CD14-positive monocyte (primary cell): ENCODE data around the gene MAP7D1. TPM values are rescaled to one million over a fixed set of nuclear protein-coding genes. Genes with fewer than 3 reads are reported as not detected.

Experiments
- DNase-seq, 3 donors: peaks; one replicate each; pipeline ENCODE4 v3.0.0-alpha.2; 2011 to 2022
- H2AFZ ChIP-seq: 2 replicates; pipeline ENCODE4 v1.6.0; 2012; ENCODE audit warnings: mild to moderate bottlenecking, low read depth, low read length, inconsistent platforms; ENCODE audit not compliant: insufficient read depth, poor library complexity, severe bottlenecking
- H3K27ac ChIP-seq, 2 donors: 1 replicate in 1 of 2; 2 replicates in 1 of 2; pipeline ENCODE4 v1.5.1; 2012 to 2013; ENCODE audit warnings: low read length in 2 of 2, control low read depth in 1 of 2, inconsistent platforms in 1 of 2, low read depth in 1 of 2, mild to moderate bottlenecking in 1 of 2
- H3K27me3 ChIP-seq, 2 donors: one replicate each; pipeline versions ENCODE4 v1.6.0 to v1.6.1; 2011 to 2013; ENCODE audit warnings: low read length in 2 of 2; ENCODE audit not compliant: control insufficient read depth in 2 of 2, insufficient read depth in 2 of 2
- H3K36me3 ChIP-seq, 2 donors: replicated peaks in 1 of 2; 1 replicate in 1 of 2; 2 replicates in 1 of 2; pipeline versions ENCODE4 v1.5.1 to v1.6.1; 2012 to 2013; ENCODE audit warnings: low read length in 2 of 2, control low read depth in 1 of 2, inconsistent platforms in 1 of 2, mild to moderate bottlenecking in 1 of 2; ENCODE audit not compliant: insufficient read depth in 2 of 2, control insufficient read depth in 1 of 2
- H3K4me1 ChIP-seq, 2 donors: 1 replicate in 1 of 2; 2 replicates in 1 of 2; pipeline versions ENCODE4 v1.5.1 to v1.6.1; 2012 to 2013; ENCODE audit warnings: low read length in 2 of 2, control low read depth in 1 of 2, inconsistent platforms in 1 of 2, mild to moderate bottlenecking in 1 of 2, moderate library complexity in 1 of 2; ENCODE audit not compliant: insufficient read depth in 2 of 2, control insufficient read depth in 1 of 2
- H3K4me2 ChIP-seq: replicated peaks from 2 replicates; pipeline ENCODE3; 2012; ENCODE audit warnings: low read length, moderate library complexity, mild to moderate bottlenecking; ENCODE audit not compliant: poor library complexity, severe bottlenecking; ENCODE audit errors: extremely low read depth
- H3K4me3 ChIP-seq, 3 experiments: fragments of 200-600 bp in 1 of 3; sonication (generic) in 1 of 3; replicated peaks in 1 of 3; 1 replicate in 2 of 3; 2 replicates in 1 of 3; pipeline ENCODE4 v1.5.1; 2011 to 2013; ENCODE audit warnings: low read length in 3 of 3, mild to moderate bottlenecking in 3 of 3, control low read depth in 2 of 3, low read depth in 2 of 3, inconsistent platforms in 1 of 3, moderate library complexity in 1 of 3
- H3K79me2 ChIP-seq: 2 replicates; pipeline ENCODE4 v1.6.0; 2012; ENCODE audit warnings: mild to moderate bottlenecking, control low read depth, inconsistent platforms, low read length, moderate library complexity; ENCODE audit not compliant: insufficient read depth
- H3K9ac ChIP-seq: 2 replicates; pipeline ENCODE4 v1.6.0; 2017; ENCODE audit warnings: low read length, mild to moderate bottlenecking; ENCODE audit not compliant: insufficient read depth, poor library complexity, severe bottlenecking
- H3K9me3 ChIP-seq, 2 donors: replicated peaks in 1 of 2; 1 replicate in 1 of 2; 2 replicates in 1 of 2; pipeline versions ENCODE4 v1.5.1 to v1.6.1; 2012 to 2013; ENCODE audit warnings: low read length in 2 of 2, control low read depth in 1 of 2; ENCODE audit not compliant: control insufficient read depth in 1 of 2, insufficient read depth in 1 of 2
- H4K20me1 ChIP-seq: 2 replicates; pipeline ENCODE4 v1.6.0; 2012; ENCODE audit warnings: mild to moderate bottlenecking, low read length, control low read depth, moderate library complexity; ENCODE audit not compliant: insufficient read depth
- H3K27ac Mint-ChIP-seq, 7 donors: one replicate each; pipeline ENCODE4 v1.8.0; 2020; ENCODE audit warnings: mild to moderate bottlenecking in 7 of 7, mixed read lengths in 7 of 7, moderate library complexity in 6 of 7, inconsistent platforms in 2 of 7
- H3K27me3 Mint-ChIP-seq, 3 donors: one replicate each; pipeline ENCODE4 v1.8.0; 2021 to 2022; ENCODE audit warnings: low read depth in 3 of 3, mild to moderate bottlenecking in 3 of 3, mixed read lengths in 3 of 3, moderate library complexity in 3 of 3, inconsistent platforms in 1 of 3
- H3K36me3 Mint-ChIP-seq, 2 donors: one replicate each; pipeline ENCODE4 v1.8.0; 2020; ENCODE audit warnings: mixed read lengths in 2 of 2, inconsistent platforms in 1 of 2, mild to moderate bottlenecking in 1 of 2
- H3K4me1 Mint-ChIP-seq: one replicate; pipeline ENCODE4 v1.8.0; 2020; ENCODE audit warnings: mild to moderate bottlenecking, mixed read lengths
- H3K4me3 Mint-ChIP-seq, 2 donors: one replicate each; pipeline ENCODE4 v1.8.0; 2020; ENCODE audit warnings: mild to moderate bottlenecking in 2 of 2, mixed read lengths in 2 of 2, moderate library complexity in 1 of 2
- H3K9me3 Mint-ChIP-seq, 7 donors: one replicate each; pipeline ENCODE4 v1.8.0; 2020 to 2022; ENCODE audit warnings: mixed read lengths in 7 of 7, mild to moderate bottlenecking in 6 of 7, moderate library complexity in 6 of 7, inconsistent platforms in 2 of 7
- CTCF ChIP-seq: fragments of 200-600 bp; IDR thresholded peaks from one replicate; pipeline ENCODE4 v1.8.0; 2022; ENCODE audit warnings: antibody characterized with exemption, mild to moderate bottlenecking
- WGBS: methylation state at CpG from one replicate; pipeline ENCODE4 v1.1.5; 2013; ENCODE audit warnings: missing lambda C conversion rate; ENCODE audit not compliant: insufficient coverage; 5-methylcytosine and 5-hydroxymethylcytosine counted together
- intact Hi-C, 2 donors: fragments of 100-400 bp; cut with micrococcal nuclease; formaldehyde crosslinking; loops; one replicate each; pipeline versions ENCODE4 v1.15.0 to v1.15.1; 2023
- polyA plus RNA-seq, 3 donors: library from polyadenylated mRNA; depleted of rRNA in 1 of 3; unstranded in 2 of 3; stranded (reverse) in 1 of 3; fragments of 300-500 nt in 2 of 3; fragments of >200 nt in 1 of 3; fragmentation: Illumina TruSeq in 2 of 3; gene quantifications; 1 replicate in 2 of 3; 2 replicates in 1 of 3; pipeline ENCODE4 v1.2.3, GENCODE V29; 2012 to 2021

The MAP7D1 gene
- polyA plus RNA-seq, 3 donors = 12.3 to 153 (median 13.6) TPM

- 17% methylated on average over 74 of the region's 77 CpGs for WGBS
- H3K4me2 ChIP-seq = peak within 1 kb of the TSS; percentile 90
- H3K79me2 ChIP-seq = peaks cover 14% of the 10 kb centered on the region
- H3K27me3 ChIP-seq = no peaks in the 10 kb centered on the region
- H3K27ac Mint-ChIP-seq = peak within 1 kb of the TSS in 6 of 7 donors; percentile 41 to 95 (median 92)
- H2AFZ ChIP-seq = peak within 1 kb of the TSS; percentile 91
- H3K27me3 Mint-ChIP-seq = peaks cover 6 to 15% (median 8%) of the 10 kb centered on the region in 3 donors
- peak within 1 kb of the TSS; percentile 53 for H3K9ac ChIP-seq
- no peaks in the 10 kb centered on the region for H3K9me3 ChIP-seq
- intact Hi-C loops = no loop called here
- H3K4me3 ChIP-seq = peak within 1 kb of the TSS; percentile 15 to 76 (median 18)
- H3K9me3 Mint-ChIP-seq = no peaks in the 10 kb centered on the region
- H3K4me1 ChIP-seq = peaks cover 58 to 70% of the 10 kb centered on the region in 2 donors
- H3K4me1 Mint-ChIP-seq = peaks cover 59% of the 10 kb centered on the region
- no peaks in the 10 kb centered on the region for H4K20me1 ChIP-seq
- peaks cover 5 to 9% of the 10 kb centered on the region in 2 donors for H3K36me3 Mint-ChIP-seq
- H3K36me3 ChIP-seq = no peaks in the 10 kb centered on the region
- TF ChIP-seq CTCF = no peak
- peak in 1 of 3 donors; percentile 21 for DNase-seq
- peak within 1 kb of the TSS; percentile 77 to 85 for H3K4me3 Mint-ChIP-seq
- peak within 1 kb of the TSS in 1 of 2 donors; percentile 88 for H3K27ac ChIP-seq
Observed at GRCh38 chr1:36125129-36125991, 30.6 kb upstream of the MAP7D1 start, which contains the start of gene COL8A2. Gene COL8A2, minus strand, starts transcription at chr1:36125222. Its CDS starts 24,980 bp downstream, at chr1:36100242.

GRCh38 chr1:36126005-36126716 is 29.8 kb upstream of the MAP7D1 start:
- H3K4me1 Mint-ChIP-seq = peaks cover 54% of the 10 kb centered on the region
- Histone ChIP-seq H4K20me1 (no peaks in the 10 kb centered on the region), H3K36me3 (no peaks in the 10 kb centered on the region), H3K9me3 (no peaks in the 10 kb centered on the region), H3K4me3 (peak overlapping the region in 1 of 3 experiments; percentile 68), H3K27me3 (no peaks in the 10 kb centered on the region), H3K27ac (no peak overlapping the region), H3K4me2 (no peak overlapping the region), H3K9ac (no peak overlapping the region), H3K79me2 (peaks cover 11% of the 10 kb centered on the region), H3K4me1 (peaks cover 52 to 62% of the 10 kb centered on the region in 2 donors), H2AFZ (no peak overlapping the region)
- intact Hi-C loops = no loop called here
- peaks cover 5 to 9% of the 10 kb centered on the region in 2 donors for H3K36me3 Mint-ChIP-seq
- no peak for TF ChIP-seq CTCF
- 94% methylated on average over 20 of the region's 21 CpGs for WGBS
- no peak for DNase-seq
- peaks cover 4 to 15% (median 8%) of the 10 kb centered on the region in 3 donors for H3K27me3 Mint-ChIP-seq
- peak overlapping the region; percentile 74 to 82 for H3K4me3 Mint-ChIP-seq
- no peaks in the 10 kb centered on the region for H3K9me3 Mint-ChIP-seq
- peak overlapping the region in 1 of 7 donors; percentile 80 for H3K27ac Mint-ChIP-seq
